HepG2 (cell line): ENCODE data around the gene ANKRD49. TPM values are rescaled to one million over a fixed set of nuclear protein-coding genes. Genes with fewer than 3 reads are reported as not detected.

Experiments used
- AKAP8 ChIP-seq: sonication (generic); formaldehyde crosslinking; IDR thresholded peaks from 2 replicates; pipeline ENCODE4 v1.5.1; 2020; ENCODE audit warnings: mild to moderate bottlenecking, missing genetic modification reagents
- NFE2L2 ChIP-seq: fragments of 150-350 bp; IDR thresholded peaks from 2 replicates; pipeline ENCODE4 v1.6.1; 2014; ENCODE audit warnings: low read length
- SOX6 ChIP-seq, 2 experiments: fragments of 450-650 bp in 1 of 2; sonication (generic) in 1 of 2; formaldehyde crosslinking in 1 of 2; IDR thresholded peaks; 2 replicates each; pipeline versions ENCODE4 v1.4.0 to v1.6.1; 2017 to 2020; ENCODE audit warnings: antibody characterized with exemption in 1 of 2, mild to moderate bottlenecking in 1 of 2, missing genetic modification reagents in 1 of 2
- XRCC5 ChIP-seq: fragments of 200-400 bp; formaldehyde crosslinking; optimal IDR thresholded peaks from 2 replicates; pipeline ENCODE3; 2017; ENCODE audit warnings: mild to moderate bottlenecking, low read length
- ZNF124 ChIP-seq: sonication (generic); formaldehyde crosslinking; IDR thresholded peaks from 2 replicates; pipeline ENCODE4 v1.4.0; 2020; ENCODE audit warnings: missing genetic modification reagents
- ZNF33B ChIP-seq: sonication (generic); formaldehyde crosslinking; IDR thresholded peaks from 2 replicates; pipeline ENCODE4 v1.5.1; 2020; ENCODE audit warnings: mild to moderate bottlenecking, missing genetic modification reagents
- ZNF350 ChIP-seq: sonication (generic); formaldehyde crosslinking; IDR thresholded peaks from 2 replicates; pipeline ENCODE4 v1.4.0; 2020; ENCODE audit warnings: mild to moderate bottlenecking, low read depth, missing genetic modification reagents, borderline replicate concordance
- ZNF564 ChIP-seq: sonication (generic); formaldehyde crosslinking; IDR thresholded peaks from 2 replicates; pipeline ENCODE4 v1.8.1; 2023; ENCODE audit warnings: mild to moderate bottlenecking, missing genetic modification reagents
- polyA plus RNA-seq, 8 experiments: library from polyadenylated mRNA; depleted of rRNA in 3 of 8; stranded (reverse) in 7 of 8; unstranded in 1 of 8; fragments of >200 nt; fragmentation: Illumina TruSeq in 4 of 8; extraction: Trizol in 4 of 8; gene quantifications; 2 replicates each; pipeline versions ENCODE4 v1.2.1 to v1.2.3, GENCODE V29; 2011 to 2016; ENCODE audit warnings: low read depth in 4 of 8, missing spikeins in 1 of 8, mixed read lengths in 1 of 8; ENCODE audit not compliant: insufficient read depth in 1 of 8
- total RNA-seq, 5 experiments: library from RNA; depleted of rRNA; stranded (reverse); fragments of >200 nt; fragmentation: Illumina TruSeq; extraction: Trizol; gene quantifications; 2 replicates each; pipeline ENCODE4 v1.2.3, GENCODE V29; 2016; ENCODE audit warnings: low read depth in 1 of 5
- TF ChIP-seq, protein P1 (sequence below): sonication (generic); IDR thresholded peaks from 2 replicates; pipeline ENCODE4 v1.6.1; 2016; ENCODE audit warnings: low read depth, borderline replicate concordance
- TF ChIP-seq, protein P2 (sequence below): sonication (generic); formaldehyde crosslinking; IDR thresholded peaks from 2 replicates; pipeline ENCODE4 v1.4.0; 2020; ENCODE audit warnings: missing genetic modification reagents, borderline replicate concordance
- TF ChIP-seq, protein P3 (sequence below): sonication (generic); formaldehyde crosslinking; IDR thresholded peaks from 2 replicates; pipeline ENCODE4 v1.5.1; 2020; ENCODE audit warnings: missing genetic modification reagents, mild to moderate bottlenecking, borderline replicate concordance
- TF ChIP-seq, protein P4 (sequence below): sonication (generic); formaldehyde crosslinking; IDR thresholded peaks from 2 replicates; pipeline ENCODE4 v1.8.0; 2022; ENCODE audit warnings: missing genetic modification reagents, mild to moderate bottlenecking, moderate library complexity, borderline replicate concordance
- TF ChIP-seq, protein P5 (sequence below): sonication (generic); formaldehyde crosslinking; IDR thresholded peaks from 2 replicates; pipeline ENCODE4 v1.9.0; 2021; ENCODE audit warnings: missing genetic modification reagents, borderline replicate concordance
- TF ChIP-seq, protein P6 (sequence below): sonication (generic); formaldehyde crosslinking; IDR thresholded peaks from 2 replicates; pipeline ENCODE4; 2020; ENCODE audit warnings: missing genetic modification reagents, mild to moderate bottlenecking, borderline replicate concordance

Gene ANKRD49
- total and polyA plus RNA-seq, 2 of the 13 experiments (the other 11 are each of a cell fraction or from before 2014, with no cell fraction given), result 14.2 to 14.3 TPM

DNA sequence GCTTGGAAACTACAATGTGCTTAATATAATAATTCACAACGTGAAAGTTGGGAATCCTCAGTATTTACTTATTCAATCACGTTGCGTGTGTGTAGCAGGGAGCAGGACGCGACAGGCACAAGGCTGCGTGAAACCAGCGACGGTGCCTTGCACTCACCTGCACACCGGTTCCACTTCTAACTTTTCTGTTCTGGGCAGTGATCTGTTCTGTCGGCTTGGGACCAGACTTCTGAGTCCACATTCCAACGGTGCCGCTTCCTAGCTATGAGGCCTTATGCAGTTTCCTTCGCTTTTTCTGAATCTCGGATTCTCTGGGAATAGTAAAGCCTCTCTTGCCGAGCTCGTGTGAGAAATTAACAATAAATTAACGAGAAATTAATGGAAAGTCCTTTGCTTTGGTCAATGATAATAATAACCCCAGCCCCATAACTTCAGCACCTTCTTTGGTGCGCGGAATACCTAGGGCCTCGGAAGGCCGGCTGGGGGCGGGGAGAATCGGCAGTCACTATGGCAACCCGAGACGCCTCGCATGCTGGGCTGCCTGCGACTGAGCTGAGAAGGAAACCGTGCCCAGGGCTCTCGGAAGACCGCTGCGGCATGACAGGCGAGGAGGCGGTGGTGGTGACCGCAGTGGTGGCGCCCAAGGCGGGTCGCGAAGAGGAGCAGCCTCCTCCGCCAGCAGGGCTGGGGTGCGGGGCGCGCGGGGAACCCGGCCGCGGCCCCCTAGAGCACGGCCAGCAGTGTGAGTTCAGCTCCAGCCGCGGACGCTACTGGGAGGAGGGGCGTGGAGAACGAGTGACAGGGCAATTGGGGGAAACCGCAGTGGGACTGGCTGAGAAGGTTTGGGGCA lies 18.4 kb downstream of the ANKRD49 start, which contains the start of gene C11orf97 (continued):
- TF ChIP-seq, protein P1, sequence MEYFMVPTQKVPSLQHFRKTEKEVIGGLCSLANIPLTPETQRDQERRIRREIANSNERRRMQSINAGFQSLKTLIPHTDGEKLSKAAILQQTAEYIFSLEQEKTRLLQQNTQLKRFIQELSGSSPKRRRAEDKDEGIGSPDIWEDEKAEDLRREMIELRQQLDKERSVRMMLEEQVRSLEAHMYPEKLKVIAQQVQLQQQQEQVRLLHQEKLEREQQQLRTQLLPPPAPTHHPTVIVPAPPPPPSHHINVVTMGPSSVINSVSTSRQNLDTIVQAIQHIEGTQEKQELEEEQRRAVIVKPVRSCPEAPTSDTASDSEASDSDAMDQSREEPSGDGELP, result 0 out of 2 replicates have a peak, but pooled peaks have one; percentile 9
- TF ChIP-seq, protein P2, sequence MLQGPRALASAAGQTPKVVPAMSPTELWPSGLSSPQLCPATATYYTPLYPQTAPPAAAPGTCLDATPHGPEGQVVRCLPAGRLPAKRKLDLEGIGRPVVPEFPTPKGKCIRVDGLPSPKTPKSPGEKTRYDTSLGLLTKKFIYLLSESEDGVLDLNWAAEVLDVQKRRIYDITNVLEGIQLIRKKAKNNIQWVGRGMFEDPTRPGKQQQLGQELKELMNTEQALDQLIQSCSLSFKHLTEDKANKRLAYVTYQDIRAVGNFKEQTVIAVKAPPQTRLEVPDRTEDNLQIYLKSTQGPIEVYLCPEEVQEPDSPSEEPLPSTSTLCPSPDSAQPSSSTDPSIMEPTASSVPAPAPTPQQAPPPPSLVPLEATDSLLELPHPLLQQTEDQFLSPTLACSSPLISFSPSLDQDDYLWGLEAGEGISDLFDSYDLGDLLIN (CRISPR knock-in tag), result no peak
- TF ChIP-seq NFE2L2, result no peak
- TF ChIP-seq, protein P3, sequence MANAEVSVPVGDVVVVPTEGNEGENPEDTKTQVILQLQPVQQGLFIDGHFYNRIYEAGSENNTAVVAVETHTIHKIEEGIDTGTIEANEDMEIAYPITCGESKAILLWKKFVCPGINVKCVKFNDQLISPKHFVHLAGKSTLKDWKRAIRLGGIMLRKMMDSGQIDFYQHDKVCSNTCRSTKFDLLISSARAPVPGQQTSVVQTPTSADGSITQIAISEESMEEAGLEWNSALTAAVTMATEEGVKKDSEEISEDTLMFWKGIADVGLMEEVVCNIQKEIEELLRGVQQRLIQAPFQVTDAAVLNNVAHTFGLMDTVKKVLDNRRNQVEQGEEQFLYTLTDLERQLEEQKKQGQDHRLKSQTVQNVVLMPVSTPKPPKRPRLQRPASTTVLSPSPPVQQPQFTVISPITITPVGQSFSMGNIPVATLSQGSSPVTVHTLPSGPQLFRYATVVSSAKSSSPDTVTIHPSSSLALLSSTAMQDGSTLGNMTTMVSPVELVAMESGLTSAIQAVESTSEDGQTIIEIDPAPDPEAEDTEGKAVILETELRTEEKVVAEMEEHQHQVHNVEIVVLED (CRISPR knock-in tag), result no peak
- TF ChIP-seq SOX6 (IDR thresholded peaks at IDR 0.05), result no peak
- TF ChIP-seq SOX6 (CRISPR knock-in tag; IDR thresholded peaks at IDR 0.05), result no peak
- TF ChIP-seq XRCC5, result peak; percentile 65
- TF ChIP-seq ZNF564 (CRISPR knock-in tag), result no peak
- TF ChIP-seq, protein P4, sequence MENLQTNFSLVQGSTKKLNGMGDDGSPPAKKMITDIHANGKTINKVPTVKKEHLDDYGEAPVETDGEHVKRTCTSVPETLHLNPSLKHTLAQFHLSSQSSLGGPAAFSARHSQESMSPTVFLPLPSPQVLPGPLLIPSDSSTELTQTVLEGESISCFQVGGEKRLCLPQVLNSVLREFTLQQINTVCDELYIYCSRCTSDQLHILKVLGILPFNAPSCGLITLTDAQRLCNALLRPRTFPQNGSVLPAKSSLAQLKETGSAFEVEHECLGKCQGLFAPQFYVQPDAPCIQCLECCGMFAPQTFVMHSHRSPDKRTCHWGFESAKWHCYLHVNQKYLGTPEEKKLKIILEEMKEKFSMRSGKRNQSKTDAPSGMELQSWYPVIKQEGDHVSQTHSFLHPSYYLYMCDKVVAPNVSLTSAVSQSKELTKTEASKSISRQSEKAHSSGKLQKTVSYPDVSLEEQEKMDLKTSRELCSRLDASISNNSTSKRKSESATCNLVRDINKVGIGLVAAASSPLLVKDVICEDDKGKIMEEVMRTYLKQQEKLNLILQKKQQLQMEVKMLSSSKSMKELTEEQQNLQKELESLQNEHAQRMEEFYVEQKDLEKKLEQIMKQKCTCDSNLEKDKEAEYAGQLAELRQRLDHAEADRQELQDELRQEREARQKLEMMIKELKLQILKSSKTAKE, result no peak
- TF ChIP-seq, protein P5, sequence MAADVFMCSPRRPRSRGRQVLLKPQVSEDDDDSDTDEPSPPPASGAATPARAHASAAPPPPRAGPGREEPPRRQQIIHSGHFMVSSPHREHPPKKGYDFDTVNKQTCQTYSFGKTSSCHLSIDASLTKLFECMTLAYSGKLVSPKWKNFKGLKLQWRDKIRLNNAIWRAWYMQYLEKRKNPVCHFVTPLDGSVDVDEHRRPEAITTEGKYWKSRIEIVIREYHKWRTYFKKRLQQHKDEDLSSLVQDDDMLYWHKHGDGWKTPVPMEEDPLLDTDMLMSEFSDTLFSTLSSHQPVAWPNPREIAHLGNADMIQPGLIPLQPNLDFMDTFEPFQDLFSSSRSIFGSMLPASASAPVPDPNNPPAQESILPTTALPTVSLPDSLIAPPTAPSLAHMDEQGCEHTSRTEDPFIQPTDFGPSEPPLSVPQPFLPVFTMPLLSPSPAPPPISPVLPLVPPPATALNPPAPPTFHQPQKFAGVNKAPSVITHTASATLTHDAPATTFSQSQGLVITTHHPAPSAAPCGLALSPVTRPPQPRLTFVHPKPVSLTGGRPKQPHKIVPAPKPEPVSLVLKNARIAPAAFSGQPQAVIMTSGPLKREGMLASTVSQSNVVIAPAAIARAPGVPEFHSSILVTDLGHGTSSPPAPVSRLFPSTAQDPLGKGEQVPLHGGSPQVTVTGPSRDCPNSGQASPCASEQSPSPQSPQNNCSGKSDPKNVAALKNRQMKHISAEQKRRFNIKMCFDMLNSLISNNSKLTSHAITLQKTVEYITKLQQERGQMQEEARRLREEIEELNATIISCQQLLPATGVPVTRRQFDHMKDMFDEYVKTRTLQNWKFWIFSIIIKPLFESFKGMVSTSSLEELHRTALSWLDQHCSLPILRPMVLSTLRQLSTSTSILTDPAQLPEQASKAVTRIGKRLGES, result no peak
- no peak for TF ChIP-seq AKAP8 (CRISPR knock-in tag)
- no peak for TF ChIP-seq ZNF124 (CRISPR knock-in tag)
- TF ChIP-seq ZNF350 (CRISPR knock-in tag), result peak; percentile 51; the same call in 1 of the 2 replicates
- no peak for TF ChIP-seq ZNF33B (CRISPR knock-in tag)
- TF ChIP-seq, protein P6, sequence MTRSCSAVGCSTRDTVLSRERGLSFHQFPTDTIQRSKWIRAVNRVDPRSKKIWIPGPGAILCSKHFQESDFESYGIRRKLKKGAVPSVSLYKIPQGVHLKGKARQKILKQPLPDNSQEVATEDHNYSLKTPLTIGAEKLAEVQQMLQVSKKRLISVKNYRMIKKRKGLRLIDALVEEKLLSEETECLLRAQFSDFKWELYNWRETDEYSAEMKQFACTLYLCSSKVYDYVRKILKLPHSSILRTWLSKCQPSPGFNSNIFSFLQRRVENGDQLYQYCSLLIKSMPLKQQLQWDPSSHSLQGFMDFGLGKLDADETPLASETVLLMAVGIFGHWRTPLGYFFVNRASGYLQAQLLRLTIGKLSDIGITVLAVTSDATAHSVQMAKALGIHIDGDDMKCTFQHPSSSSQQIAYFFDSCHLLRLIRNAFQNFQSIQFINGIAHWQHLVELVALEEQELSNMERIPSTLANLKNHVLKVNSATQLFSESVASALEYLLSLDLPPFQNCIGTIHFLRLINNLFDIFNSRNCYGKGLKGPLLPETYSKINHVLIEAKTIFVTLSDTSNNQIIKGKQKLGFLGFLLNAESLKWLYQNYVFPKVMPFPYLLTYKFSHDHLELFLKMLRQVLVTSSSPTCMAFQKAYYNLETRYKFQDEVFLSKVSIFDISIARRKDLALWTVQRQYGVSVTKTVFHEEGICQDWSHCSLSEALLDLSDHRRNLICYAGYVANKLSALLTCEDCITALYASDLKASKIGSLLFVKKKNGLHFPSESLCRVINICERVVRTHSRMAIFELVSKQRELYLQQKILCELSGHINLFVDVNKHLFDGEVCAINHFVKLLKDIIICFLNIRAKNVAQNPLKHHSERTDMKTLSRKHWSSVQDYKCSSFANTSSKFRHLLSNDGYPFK (CRISPR knock-in tag), result peak; percentile 41; the same call in 1 of the 2 replicates
